ENCODE data around the gene FAM186B.
A peak's percentile ranks its signal among the peaks of the same experiment; 100 is the strongest.

Gene FAM186B

DNA sequence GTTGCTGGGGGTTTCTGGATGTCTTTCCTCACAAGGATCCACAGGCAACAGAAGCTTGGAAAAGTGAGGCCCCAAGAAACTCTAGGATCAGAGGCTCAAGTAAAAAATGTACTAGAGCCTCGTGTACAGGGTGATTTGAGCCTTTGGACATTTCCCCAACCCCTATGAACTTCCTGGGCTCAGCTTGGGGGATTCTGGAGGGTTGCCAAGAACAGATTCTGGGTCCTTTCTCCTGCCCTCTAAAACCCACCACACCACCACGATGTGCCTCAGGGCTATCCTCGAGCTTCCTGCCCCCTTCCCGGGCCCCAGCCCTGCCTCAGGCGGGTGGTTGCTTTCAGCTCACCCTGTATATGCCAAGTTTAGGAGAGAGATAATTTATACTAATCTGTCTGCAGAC is 583 bp downstream of the FAM186B start:
- peaks cover 2% of the 10 kb centered on the region for H3K9me3 Mint-ChIP-seq
- no peaks in the 10 kb centered on the region for H3K36me3 Mint-ChIP-seq (ENCODE audit: low read depth)
- H3K27ac Mint-ChIP-seq = no peak overlapping the region
- peaks cover 6% of the 10 kb centered on the region for H3K27me3 Mint-ChIP-seq (ENCODE audit: low read depth)
- no peaks in the 10 kb centered on the region for H3K4me1 Mint-ChIP-seq (ENCODE audit: low read depth)
- H3K4me3 Mint-ChIP-seq = no peak overlapping the region

DNA sequence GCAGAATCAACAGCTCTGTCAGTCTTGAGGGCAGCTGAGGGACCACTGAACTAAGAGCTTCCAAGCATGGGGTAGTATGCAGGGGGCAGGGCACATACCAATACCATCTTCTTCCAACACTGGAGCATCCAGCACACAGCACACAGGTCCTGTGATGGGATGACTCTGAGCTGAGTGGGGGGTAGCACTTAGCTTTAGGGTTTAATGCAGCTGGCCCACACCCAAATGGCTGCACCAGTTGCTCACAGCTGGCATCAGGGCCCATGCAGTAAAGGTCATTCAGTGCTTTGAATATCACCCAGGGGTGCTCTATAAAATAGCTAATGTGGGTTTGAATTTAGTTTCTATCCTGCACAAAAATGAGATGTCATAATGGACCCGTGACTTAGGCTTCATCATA is 1.7 kb downstream of the FAM186B start:
- no peak overlapping the region for H3K4me3 Mint-ChIP-seq
- no peak overlapping the region for H3K27ac Mint-ChIP-seq
- H3K9me3 Mint-ChIP-seq = no peaks in the 10 kb centered on the region
- no peaks in the 10 kb centered on the region for H3K36me3 Mint-ChIP-seq (ENCODE audit: low read depth)
- H3K4me1 Mint-ChIP-seq (ENCODE audit: low read depth) = no peaks in the 10 kb centered on the region
- peaks cover 6% of the 10 kb centered on the region for H3K27me3 Mint-ChIP-seq (ENCODE audit: low read depth)

DNA sequence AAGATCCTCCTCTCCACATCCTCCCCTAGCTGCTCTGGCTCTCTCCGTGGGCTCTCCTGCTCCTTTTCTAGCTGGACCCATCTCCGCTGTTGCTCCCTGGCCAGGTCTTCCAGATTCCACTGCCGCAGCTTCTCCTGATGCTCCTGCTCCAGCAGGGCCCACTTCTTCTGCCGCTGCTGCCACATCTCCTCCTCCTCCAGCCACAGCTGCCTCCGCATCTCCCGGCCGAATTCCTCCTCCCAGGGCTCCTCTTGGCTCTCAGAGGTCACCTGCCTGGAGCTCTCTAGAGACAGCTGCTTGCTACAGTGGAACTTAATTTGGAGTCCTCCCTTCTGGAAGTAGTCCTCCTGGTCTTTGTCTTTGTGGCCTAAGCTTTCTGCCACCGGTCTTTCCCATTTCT is 5.5 kb downstream of the FAM186B start:
- H3K27ac Mint-ChIP-seq = no peak overlapping the region

DNA sequence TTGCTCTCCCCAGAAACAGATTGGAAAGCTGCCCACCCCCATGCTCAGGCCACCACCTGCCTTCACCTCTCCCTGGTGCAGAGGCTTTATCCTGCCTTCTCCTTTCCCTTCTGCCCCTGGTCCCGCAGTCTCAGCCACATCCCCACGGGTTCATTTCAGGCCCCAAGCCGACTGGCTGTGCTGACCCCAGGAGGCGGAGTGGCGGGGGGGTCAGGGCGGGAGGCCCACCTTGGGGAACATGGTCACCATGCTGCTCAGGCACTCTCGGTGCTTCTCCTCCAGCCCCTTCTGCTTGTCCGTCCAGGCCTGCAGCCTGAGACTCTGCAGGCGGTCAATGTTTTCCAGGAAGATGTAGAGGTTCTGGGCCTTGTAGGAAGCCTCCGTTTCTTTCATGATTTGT is 6.9 kb downstream of the FAM186B start:
- Mint-ChIP-seq H3K36me3 (ENCODE audit: low read depth) (no peaks in the 10 kb centered on the region), H3K27me3 (ENCODE audit: low read depth) (no peaks in the 10 kb centered on the region), H3K4me1 (ENCODE audit: low read depth) (no peaks in the 10 kb centered on the region), H3K9me3 (no peaks in the 10 kb centered on the region), H3K27ac (peak overlapping the region; percentile 39), H3K4me3 (no peak overlapping the region)

More for the DNA sequence above, 5.5 kb downstream of the FAM186B start:
- Mint-ChIP-seq H3K4me1 (ENCODE audit: low read depth) (no peaks in the 10 kb centered on the region), H3K9me3 (no peaks in the 10 kb centered on the region), H3K4me3 (no peak overlapping the region), H3K36me3 (ENCODE audit: low read depth) (no peaks in the 10 kb centered on the region), H3K27me3 (ENCODE audit: low read depth) (no peaks in the 10 kb centered on the region)

GRCh38 chr12:49588721-49589516 is 16.5 kb downstream of the FAM186B start:
- no peaks in the 10 kb centered on the region for H3K4me1 Mint-ChIP-seq (ENCODE audit: low read depth)
- H3K27ac Mint-ChIP-seq = no peak overlapping the region
- no peak overlapping the region for H3K4me3 Mint-ChIP-seq
- peaks cover 5% of the 10 kb centered on the region for H3K9me3 Mint-ChIP-seq
- peaks cover 10% of the 10 kb centered on the region for H3K36me3 Mint-ChIP-seq (ENCODE audit: low read depth)
- no peaks in the 10 kb centered on the region for H3K27me3 Mint-ChIP-seq (ENCODE audit: low read depth)

GRCh38 chr12:49588281-49588680 is 17.2 kb downstream of the FAM186B start:
- Mint-ChIP-seq H3K4me3 (no peak overlapping the region), H3K27ac (no peak overlapping the region), H3K4me1 (ENCODE audit: low read depth) (no peaks in the 10 kb centered on the region), H3K36me3 (ENCODE audit: low read depth) (peaks cover 10% of the 10 kb centered on the region), H3K9me3 (peaks cover 5% of the 10 kb centered on the region), H3K27me3 (ENCODE audit: low read depth) (no peaks in the 10 kb centered on the region)

GRCh38 chr12:49587174-49587908 is 18.1 kb downstream of the FAM186B start:
- Mint-ChIP-seq H3K27ac (no peak overlapping the region), H3K27me3 (ENCODE audit: low read depth) (no peaks in the 10 kb centered on the region), H3K36me3 (ENCODE audit: low read depth) (peaks cover 10% of the 10 kb centered on the region), H3K4me3 (no peak overlapping the region), H3K9me3 (peaks cover 5% of the 10 kb centered on the region), H3K4me1 (ENCODE audit: low read depth) (no peaks in the 10 kb centered on the region)

GRCh38 chr12:49585477-49586459 is 19.7 kb downstream of the FAM186B start:
- peaks cover 6% of the 10 kb centered on the region for H3K36me3 Mint-ChIP-seq (ENCODE audit: low read depth)
- no peak overlapping the region for H3K27ac Mint-ChIP-seq
- H3K9me3 Mint-ChIP-seq = peaks cover under 1% of the 10 kb centered on the region
- peaks cover 5% of the 10 kb centered on the region for H3K4me1 Mint-ChIP-seq (ENCODE audit: low read depth)
- H3K27me3 Mint-ChIP-seq (ENCODE audit: low read depth) = no peaks in the 10 kb centered on the region
- no peak overlapping the region for H3K4me3 Mint-ChIP-seq

- no peak overlapping the region for H3K4me3 Mint-ChIP-seq
Measured at GRCh38 chr12:49584591-49584990, 20.8 kb downstream of the FAM186B start.

DNA sequence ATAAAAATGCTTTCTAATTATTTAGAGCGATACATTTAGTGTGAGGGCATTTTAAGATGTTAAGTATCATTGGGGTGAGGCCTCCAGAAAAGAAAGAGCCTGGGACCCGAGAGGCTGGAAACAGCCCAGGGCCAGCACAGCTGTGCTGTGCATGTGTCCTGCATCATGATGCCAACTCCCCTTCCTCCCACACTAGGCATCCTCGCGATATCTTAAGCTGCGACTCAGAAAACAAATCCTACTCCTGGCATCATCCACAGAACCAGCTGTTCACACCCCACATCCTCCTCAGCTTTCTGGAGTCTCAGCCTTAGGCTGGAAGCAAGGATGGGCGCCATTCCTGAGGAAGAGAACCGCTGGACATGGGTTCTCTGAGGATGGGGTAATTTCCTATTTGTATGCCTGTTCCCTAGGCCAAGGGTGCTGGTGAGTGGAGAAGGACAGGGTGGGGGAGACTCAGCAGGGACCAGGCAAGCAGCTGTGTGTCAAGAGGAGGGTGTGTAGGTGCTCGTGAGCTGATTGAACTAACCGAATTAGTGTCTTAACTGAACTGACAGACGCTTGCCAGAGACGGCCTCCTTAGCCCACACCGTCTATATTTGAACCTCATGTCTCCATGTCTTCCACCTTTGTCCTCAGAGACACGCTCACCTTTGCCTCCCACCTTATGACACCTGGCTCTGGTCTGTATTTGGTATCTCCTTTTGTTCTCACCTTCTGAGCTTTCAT is 21.9 kb downstream of the FAM186B start:
- Mint-ChIP-seq H3K4me1 (ENCODE audit: low read depth) (peaks cover 8% of the 10 kb centered on the region), H3K36me3 (ENCODE audit: low read depth) (no peaks in the 10 kb centered on the region), H3K4me3 (no peak overlapping the region), H3K9me3 (no peaks in the 10 kb centered on the region), H3K27ac (no peak overlapping the region), H3K27me3 (ENCODE audit: low read depth) (no peaks in the 10 kb centered on the region)

More at GRCh38 chr12:49584591-49584990, 20.8 kb downstream of the FAM186B start:
- H3K27me3 Mint-ChIP-seq (ENCODE audit: low read depth) = no peaks in the 10 kb centered on the region
- H3K36me3 Mint-ChIP-seq (ENCODE audit: low read depth) = no peaks in the 10 kb centered on the region
- no peaks in the 10 kb centered on the region for H3K9me3 Mint-ChIP-seq
- H3K27ac Mint-ChIP-seq = no peak overlapping the region
- peaks cover 8% of the 10 kb centered on the region for H3K4me1 Mint-ChIP-seq (ENCODE audit: low read depth)

- H3K36me3 Mint-ChIP-seq (ENCODE audit: low read depth) = no peaks in the 10 kb centered on the region
- H3K27ac Mint-ChIP-seq = no peak overlapping the region
- H3K9me3 Mint-ChIP-seq = no peaks in the 10 kb centered on the region
- no peaks in the 10 kb centered on the region for H3K27me3 Mint-ChIP-seq (ENCODE audit: low read depth)
- peaks cover 8% of the 10 kb centered on the region for H3K4me1 Mint-ChIP-seq (ENCODE audit: low read depth)
- no peak overlapping the region for H3K4me3 Mint-ChIP-seq
Measured at GRCh38 chr12:49582850-49583249, 22.6 kb downstream of the FAM186B start.

DNA sequence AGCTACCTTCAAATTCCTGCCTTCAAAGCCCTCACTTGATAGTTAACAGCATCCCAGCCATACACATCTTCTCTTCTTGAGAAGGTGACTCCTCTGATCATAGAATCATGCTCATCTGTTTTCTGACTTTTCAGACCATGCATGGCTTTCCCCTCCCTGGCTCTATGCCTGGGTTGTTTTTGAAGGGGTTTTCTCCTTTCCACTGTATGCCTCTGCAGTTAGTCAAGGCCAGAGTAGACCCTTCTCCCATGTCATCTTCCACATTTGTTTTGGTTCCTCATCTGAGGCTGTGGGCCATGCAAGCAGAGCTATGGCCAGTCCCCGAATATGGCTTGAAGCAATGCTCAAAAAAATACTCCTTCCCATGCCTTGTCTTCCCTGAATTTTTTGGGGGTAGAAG is 23.2 kb downstream of the FAM186B start:
- no peaks in the 10 kb centered on the region for H3K36me3 Mint-ChIP-seq (ENCODE audit: low read depth)
- no peak overlapping the region for H3K27ac Mint-ChIP-seq
- peaks cover 8% of the 10 kb centered on the region for H3K4me1 Mint-ChIP-seq (ENCODE audit: low read depth)
- no peak overlapping the region for H3K4me3 Mint-ChIP-seq
- H3K9me3 Mint-ChIP-seq = no peaks in the 10 kb centered on the region
- H3K27me3 Mint-ChIP-seq (ENCODE audit: low read depth) = no peaks in the 10 kb centered on the region

DNA sequence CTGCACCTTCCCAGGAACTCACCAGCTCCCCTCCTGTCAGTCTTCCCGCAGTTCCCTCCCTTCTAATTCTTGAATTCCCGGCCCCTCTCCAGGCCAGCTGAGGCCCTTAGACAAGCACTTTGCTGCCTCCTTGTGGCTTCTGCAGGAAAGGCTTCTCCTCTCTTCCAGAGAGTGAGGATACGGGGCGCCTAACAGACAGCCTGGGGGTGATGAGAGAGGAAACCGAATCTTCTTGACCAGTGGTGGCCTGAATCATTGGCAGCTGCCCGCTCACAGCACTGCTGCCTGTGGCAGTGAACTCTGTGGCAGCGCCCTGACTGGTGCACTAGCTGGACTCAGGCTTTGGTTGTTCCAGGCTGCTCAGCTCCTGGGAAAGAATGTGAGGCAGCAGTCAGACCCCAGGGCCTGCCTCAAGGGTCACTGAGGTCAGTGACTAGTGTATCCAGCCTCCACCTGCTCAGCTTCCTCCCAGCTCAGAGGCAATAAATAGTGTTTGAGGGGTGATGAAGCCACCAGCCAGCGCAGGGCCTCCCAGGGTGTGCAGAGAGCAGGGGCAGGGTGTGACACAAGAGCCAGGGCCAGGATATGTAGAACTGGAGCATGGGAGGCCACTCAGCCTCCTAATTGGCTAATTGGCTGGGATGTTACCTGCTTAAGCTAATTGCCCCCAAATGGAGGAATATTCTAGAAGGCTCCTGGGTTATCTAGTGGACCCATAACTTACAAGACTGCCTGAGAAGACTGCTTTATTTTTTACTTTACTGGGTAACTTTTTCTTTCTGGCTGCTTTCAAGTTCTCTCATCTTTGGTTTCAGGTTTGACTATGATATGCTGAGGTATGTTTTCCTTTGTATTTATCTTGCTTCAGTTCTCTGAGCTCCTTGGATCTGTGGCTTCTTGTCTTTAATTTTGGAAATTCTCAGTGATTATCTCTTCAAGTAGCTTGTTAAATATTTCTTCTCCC is 24.6 kb downstream of the FAM186B start:
- no peaks in the 10 kb centered on the region for H3K9me3 Mint-ChIP-seq
- no peak overlapping the region for H3K4me3 Mint-ChIP-seq
- H3K4me1 Mint-ChIP-seq (ENCODE audit: low read depth) = peaks cover 8% of the 10 kb centered on the region
- H3K27ac Mint-ChIP-seq = no peak overlapping the region
- H3K36me3 Mint-ChIP-seq (ENCODE audit: low read depth) = no peaks in the 10 kb centered on the region
- no peaks in the 10 kb centered on the region for H3K27me3 Mint-ChIP-seq (ENCODE audit: low read depth)
